Measurements from ENCODE around the gene UBD. TPM values are rescaled to one million over a fixed set of nuclear protein-coding genes. Genes with fewer than 3 reads are reported as not detected.

Gene UBD
- total and polyA plus RNA-seq, 10 of the 15 experiments (the other 5 are each of a cell fraction or from before 2014, with no cell fraction given) = 23.4 to 101 (median 35.7) TPM

DNA sequence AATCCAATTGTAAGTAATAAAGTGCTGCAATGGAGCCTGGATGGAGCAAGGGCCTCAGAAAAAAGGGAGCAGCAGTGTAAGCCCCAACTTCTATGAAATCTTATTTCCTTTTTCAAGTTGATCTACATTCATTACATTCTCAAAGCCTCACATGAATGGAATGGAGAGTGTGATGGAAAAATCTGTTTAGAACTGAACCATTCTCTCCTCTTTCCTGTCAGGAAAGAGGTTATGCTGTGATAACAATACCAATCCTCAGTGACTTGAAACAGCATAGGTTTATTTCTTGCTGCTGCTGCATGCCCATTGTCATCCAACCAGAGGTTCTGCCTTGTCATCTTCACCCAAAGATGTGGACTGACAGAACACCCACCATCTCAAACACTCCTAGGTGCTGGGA is 16.5 kb upstream of the UBD start:
- Histone ChIP-seq H3K27me3 (replicated peaks in 1 of 2; ENCODE audit: control insufficient read depth in 2 of 2, insufficient read depth in 2 of 2, low read length in 1 of 2) (peaks cover 0 to 2% of the 10 kb centered on the region in 2 experiments; a peak in 2 of 4 replicates), H3K4me2 (ENCODE audit: control insufficient read depth, insufficient read depth) (no peak overlapping the region), H3K9ac (ENCODE audit: control insufficient read depth, insufficient read depth, low read length) (no peak overlapping the region), H4K20me1 (ENCODE audit: control insufficient read depth, insufficient read depth) (no peaks in the 10 kb centered on the region), H3K27ac (ENCODE audit: control insufficient read depth, insufficient read depth) (no peak overlapping the region), H3K4me3 (no peak overlapping the region), H3K36me3 (ENCODE audit: control insufficient read depth in 2 of 2, insufficient read depth in 2 of 2, low read length in 1 of 2) (no peaks in the 10 kb centered on the region), H2AFZ (ENCODE audit: control insufficient read depth, low read depth, low read length) (no peak overlapping the region), H3K9me3 (replicated peaks; ENCODE audit: control insufficient read depth, insufficient read depth, low read length) (no peaks in the 10 kb centered on the region), H3K79me2 (ENCODE audit: control insufficient read depth, insufficient read depth, low read length) (no peaks in the 10 kb centered on the region), H3K4me1 (ENCODE audit: control insufficient read depth, insufficient read depth, low read length) (no peaks in the 10 kb centered on the region)
- in situ Hi-C loops (cut with MboI) (no loop called here), intact Hi-C loops (cut with micrococcal nuclease; ENCODE audit: unreplicated experiment) (no loop called here)
- no TSS peak for BruUV-seq (replicated peaks)
- ChIA-PET POLR2A (no interaction called here), CTCF (interaction anchor here (0.6 to 1.6 kb wide), 3 partner anchors 13 to 199 kb away, joined by 3 to 5 read pairs (median 3); no protein-coding TSS in a partner anchor), SMC1A (ENCODE audit: uncharacterized antibody, unreplicated experiment) (no interaction called here), RAD21 (ENCODE audit: unreplicated experiment) (no interaction called here)
- FAIRE-seq (no peak), DNase-seq (ENCODE audit: low read depth, low spot score) (no peak), ATAC-seq (no peak)
- no peak for TF ChIP-seq HDGF (IDR thresholded peaks at IDR 0.05)
- no peak for TF ChIP-seq FOS (IDR thresholded peaks at IDR 0.05; ENCODE audit: borderline replicate concordance, extremely low read depth, insufficient read length)
- TF ChIP-seq, protein P1, sequence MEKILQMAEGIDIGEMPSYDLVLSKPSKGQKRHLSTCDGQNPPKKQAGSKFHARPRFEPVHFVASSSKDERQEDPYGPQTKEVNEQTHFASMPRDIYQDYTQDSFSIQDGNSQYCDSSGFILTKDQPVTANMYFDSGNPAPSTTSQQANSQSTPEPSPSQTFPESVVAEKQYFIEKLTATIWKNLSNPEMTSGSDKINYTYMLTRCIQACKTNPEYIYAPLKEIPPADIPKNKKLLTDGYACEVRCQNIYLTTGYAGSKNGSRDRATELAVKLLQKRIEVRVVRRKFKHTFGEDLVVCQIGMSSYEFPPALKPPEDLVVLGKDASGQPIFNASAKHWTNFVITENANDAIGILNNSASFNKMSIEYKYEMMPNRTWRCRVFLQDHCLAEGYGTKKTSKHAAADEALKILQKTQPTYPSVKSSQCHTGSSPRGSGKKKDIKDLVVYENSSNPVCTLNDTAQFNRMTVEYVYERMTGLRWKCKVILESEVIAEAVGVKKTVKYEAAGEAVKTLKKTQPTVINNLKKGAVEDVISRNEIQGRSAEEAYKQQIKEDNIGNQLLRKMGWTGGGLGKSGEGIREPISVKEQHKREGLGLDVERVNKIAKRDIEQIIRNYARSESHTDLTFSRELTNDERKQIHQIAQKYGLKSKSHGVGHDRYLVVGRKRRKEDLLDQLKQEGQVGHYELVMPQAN (conservative IDR thresholded peaks at IDR 0.05) = no peak
- TF ChIP-seq, protein P2, sequence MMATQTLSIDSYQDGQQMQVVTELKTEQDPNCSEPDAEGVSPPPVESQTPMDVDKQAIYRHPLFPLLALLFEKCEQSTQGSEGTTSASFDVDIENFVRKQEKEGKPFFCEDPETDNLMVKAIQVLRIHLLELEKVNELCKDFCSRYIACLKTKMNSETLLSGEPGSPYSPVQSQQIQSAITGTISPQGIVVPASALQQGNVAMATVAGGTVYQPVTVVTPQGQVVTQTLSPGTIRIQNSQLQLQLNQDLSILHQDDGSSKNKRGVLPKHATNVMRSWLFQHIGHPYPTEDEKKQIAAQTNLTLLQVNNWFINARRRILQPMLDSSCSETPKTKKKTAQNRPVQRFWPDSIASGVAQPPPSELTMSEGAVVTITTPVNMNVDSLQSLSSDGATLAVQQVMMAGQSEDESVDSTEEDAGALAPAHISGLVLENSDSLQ (IDR thresholded peaks at IDR 0.05) = no peak
- TF ChIP-seq SMC3 (IDR thresholded peaks at IDR 0.05; ENCODE audit: borderline replicate concordance, low read length) = no peak
- no peak for TF ChIP-seq ZZZ3 (IDR thresholded peaks at IDR 0.05; ENCODE audit: control insufficient read depth, insufficient read length, low read depth)
- no peak for TF ChIP-seq STAT1 (conservative IDR thresholded peaks at IDR 0.05)
- no peak for TF ChIP-seq PAX8 (IDR thresholded peaks at IDR 0.05)

Data from GM12878 (cell line).